MM.1S (cell line): Measurements from ENCODE around the gene PIP4K2A.

ENCODE experiments used
- DNase-seq: peaks from one replicate; pipeline ENCODE4 v3.0.0-alpha.2; 2015
- H2AFZ ChIP-seq: fragments of 300-600 bp; sonication (generic); 2 replicates; pipeline ENCODE4 v1.6.0; 2016; ENCODE audit warnings: antibody characterized with exemption, low read length
- H3F3A ChIP-seq: fragments of 300-600 bp; sonication (generic); 2 replicates; pipeline ENCODE4 v1.6.1; 2016; ENCODE audit warnings: mild to moderate bottlenecking, antibody characterized with exemption, low read length, moderate library complexity, mixed read lengths; ENCODE audit not compliant: insufficient read depth
- H3K27ac ChIP-seq: fragments of 300-600 bp; sonication (generic); 2 replicates; pipeline ENCODE4 v1.5.1; 2016; ENCODE audit warnings: mild to moderate bottlenecking, low read length
- H3K27me3 ChIP-seq: fragments of 300-600 bp; sonication (generic); replicated peaks from 2 replicates; pipeline ENCODE4 v1.6.0; 2016; ENCODE audit warnings: low read length; ENCODE audit not compliant: insufficient read depth
- H3K36me3 ChIP-seq: fragments of 300-600 bp; sonication (generic); replicated peaks from 2 replicates; pipeline ENCODE4 v1.6.1; 2016; ENCODE audit warnings: mild to moderate bottlenecking, low read length, mixed read lengths; ENCODE audit not compliant: insufficient read depth
- H3K4me1 ChIP-seq: fragments of 300-600 bp; sonication (generic); 2 replicates; pipeline ENCODE4 v1.6.1; 2016; ENCODE audit warnings: low read length, mixed read lengths
- H3K4me2 ChIP-seq: fragments of 300-600 bp; sonication (generic); 2 replicates; pipeline ENCODE4 v1.6.0; 2016; ENCODE audit warnings: low read depth, low read length
- H3K4me3 ChIP-seq: fragments of 300-600 bp; sonication (generic); 2 replicates; pipeline ENCODE4 v1.5.1; 2016; ENCODE audit warnings: low read length, mixed read lengths
- H3K79me2 ChIP-seq: fragments of 300-600 bp; sonication (generic); 2 replicates; pipeline ENCODE4 v1.6.1; 2016; ENCODE audit warnings: mixed run types, low read length, mixed read lengths
- H3K9ac ChIP-seq: fragments of 300-600 bp; sonication (generic); 2 replicates; pipeline ENCODE4 v1.6.1; 2016; ENCODE audit warnings: low read length, mixed read lengths
- H3K9me2 ChIP-seq: fragments of 300-600 bp; sonication (generic); replicated peaks from 2 replicates; pipeline ENCODE4 v1.6.1; 2016; ENCODE audit warnings: mild to moderate bottlenecking, low read length, mixed read lengths; ENCODE audit not compliant: insufficient read depth
- H3K9me3 ChIP-seq: fragments of 300-600 bp; sonication (generic); replicated peaks from 2 replicates; pipeline ENCODE4 v1.6.1; 2016; ENCODE audit warnings: mild to moderate bottlenecking, low read length, mixed read lengths; ENCODE audit not compliant: insufficient read depth
- H4K20me1 ChIP-seq: fragments of 300-600 bp; sonication (generic); 2 replicates; pipeline ENCODE4 v1.6.1; 2016; ENCODE audit warnings: mild to moderate bottlenecking, low read length, moderate library complexity, mixed read lengths; ENCODE audit not compliant: insufficient read depth
- EZH2 ChIP-seq: fragments of 300-600 bp; sonication (generic); optimal IDR thresholded peaks from 2 replicates; pipeline ENCODE3; 2017; ENCODE audit warnings: low read depth, mild to moderate bottlenecking, antibody characterized with exemption, low read length, mixed read lengths
- EZH2phosphoT487 ChIP-seq: fragments of 300-600 bp; sonication (generic); IDR thresholded peaks from 2 replicates; pipeline ENCODE4 v1.6.1; 2018; ENCODE audit warnings: antibody characterized with exemption, low read length
- TF ChIP-seq, protein P1 (sequence below): fragments of 300-600 bp; sonication (generic); IDR thresholded peaks from 2 replicates; pipeline ENCODE4 v1.5.1; 2016; ENCODE audit warnings: antibody characterized with exemption, low read length, mixed read lengths

The PIP4K2A gene

DNA sequence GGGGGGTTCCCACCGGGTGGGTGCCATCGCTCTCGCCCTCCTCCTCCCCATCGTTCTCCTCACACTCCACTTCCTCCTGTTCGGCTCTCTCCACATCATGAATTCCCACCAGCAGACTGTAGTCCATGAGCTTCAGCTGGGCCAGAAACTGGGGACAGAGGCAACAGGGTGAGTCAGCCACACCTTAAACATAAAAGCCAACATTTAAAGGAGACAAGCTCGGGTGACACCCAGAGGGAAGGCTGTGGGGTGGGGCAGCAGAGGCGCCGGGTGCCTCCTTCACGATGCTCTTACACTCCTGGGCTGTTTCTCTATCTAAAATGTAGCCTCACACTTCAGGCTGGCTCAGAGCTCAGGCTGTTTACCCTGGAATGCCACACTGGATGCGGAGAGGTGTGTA, 172.5 kb downstream of the PIP4K2A start:
- Histone ChIP-seq H3K27ac (no peak overlapping the region), H3K79me2 (no peaks in the 10 kb centered on the region), H3K9ac (no peak overlapping the region), H3K4me3 (no peak overlapping the region), H3K9me2 (no peaks in the 10 kb centered on the region), H3K27me3 (no peaks in the 10 kb centered on the region), H3K36me3 (no peaks in the 10 kb centered on the region), H2AFZ (no peak overlapping the region), H3K4me2 (no peak overlapping the region), H3K4me1 (no peaks in the 10 kb centered on the region), H4K20me1 (no peaks in the 10 kb centered on the region), H3K9me3 (no peaks in the 10 kb centered on the region), H3F3A (no peaks in the 10 kb centered on the region)
- DNase-seq, result no peak
- TF ChIP-seq EZH2, result no peak
- TF ChIP-seq, protein P1, sequence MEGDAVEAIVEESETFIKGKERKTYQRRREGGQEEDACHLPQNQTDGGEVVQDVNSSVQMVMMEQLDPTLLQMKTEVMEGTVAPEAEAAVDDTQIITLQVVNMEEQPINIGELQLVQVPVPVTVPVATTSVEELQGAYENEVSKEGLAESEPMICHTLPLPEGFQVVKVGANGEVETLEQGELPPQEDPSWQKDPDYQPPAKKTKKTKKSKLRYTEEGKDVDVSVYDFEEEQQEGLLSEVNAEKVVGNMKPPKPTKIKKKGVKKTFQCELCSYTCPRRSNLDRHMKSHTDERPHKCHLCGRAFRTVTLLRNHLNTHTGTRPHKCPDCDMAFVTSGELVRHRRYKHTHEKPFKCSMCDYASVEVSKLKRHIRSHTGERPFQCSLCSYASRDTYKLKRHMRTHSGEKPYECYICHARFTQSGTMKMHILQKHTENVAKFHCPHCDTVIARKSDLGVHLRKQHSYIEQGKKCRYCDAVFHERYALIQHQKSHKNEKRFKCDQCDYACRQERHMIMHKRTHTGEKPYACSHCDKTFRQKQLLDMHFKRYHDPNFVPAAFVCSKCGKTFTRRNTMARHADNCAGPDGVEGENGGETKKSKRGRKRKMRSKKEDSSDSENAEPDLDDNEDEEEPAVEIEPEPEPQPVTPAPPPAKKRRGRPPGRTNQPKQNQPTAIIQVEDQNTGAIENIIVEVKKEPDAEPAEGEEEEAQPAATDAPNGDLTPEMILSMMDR, result no peak
- TF ChIP-seq EZH2phosphoT487, result no peak

DNA sequence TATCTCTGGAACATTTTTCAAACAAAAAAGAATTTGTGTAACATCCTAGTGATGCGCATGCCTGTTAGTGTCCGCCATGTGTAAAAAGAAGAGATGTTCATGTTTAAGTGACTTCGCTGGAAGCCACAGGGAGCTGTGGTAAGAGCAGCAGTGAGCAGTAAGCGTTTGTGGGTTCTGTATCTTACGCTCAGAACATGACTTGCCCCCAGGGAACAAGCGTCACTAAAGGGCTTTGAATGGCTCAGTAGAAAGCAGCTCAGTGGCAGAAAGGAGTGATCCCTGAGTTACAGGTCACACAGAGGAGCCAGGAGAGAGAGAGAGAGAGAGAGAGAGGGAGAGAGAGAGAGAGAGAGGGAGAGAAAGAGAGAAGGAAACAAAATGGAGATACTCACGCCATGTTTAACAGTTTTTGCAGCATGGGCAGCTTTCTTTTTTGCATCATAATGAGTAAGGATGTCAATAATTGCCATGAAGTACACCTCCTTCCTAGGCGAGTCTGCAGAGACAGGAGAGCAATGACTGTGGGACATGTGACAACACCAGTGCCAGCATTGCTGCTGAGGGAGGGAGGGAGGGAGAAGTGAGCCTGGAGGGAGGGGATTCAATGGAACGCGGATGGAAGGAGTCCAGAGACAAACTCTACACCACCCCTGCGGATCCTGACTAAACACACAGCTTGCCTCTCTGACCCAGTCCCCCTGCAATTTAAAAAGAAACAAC, 174.6 kb downstream of the PIP4K2A start:
- H3K36me3 ChIP-seq, result no peaks in the 10 kb centered on the region

DNA sequence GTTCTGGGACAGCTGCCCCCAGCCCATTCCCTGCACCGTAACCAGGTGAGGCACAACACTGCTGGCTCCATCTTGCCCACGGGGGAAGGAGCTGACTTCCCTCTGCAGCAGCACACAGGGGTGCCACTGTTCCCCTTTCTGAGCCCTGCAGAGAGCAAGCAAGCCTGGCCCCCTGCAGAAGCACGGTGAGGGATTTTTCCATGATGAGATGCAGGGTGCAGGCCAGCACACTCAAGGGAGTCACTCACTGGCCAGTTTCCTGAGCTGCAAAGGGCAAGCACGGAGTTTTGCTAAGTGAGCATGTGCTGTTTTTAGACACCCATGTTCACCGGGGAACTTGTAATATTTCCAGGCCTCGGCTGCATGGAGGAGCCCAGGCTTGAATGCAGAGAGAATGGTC, 176.6 kb downstream of the PIP4K2A start:
- H4K20me1 ChIP-seq, result no peaks in the 10 kb centered on the region
- H3K9ac ChIP-seq, result no peak overlapping the region
- H3K79me2 ChIP-seq, result no peaks in the 10 kb centered on the region
- H2AFZ ChIP-seq, result no peak overlapping the region
- H3K9me3 ChIP-seq, result no peaks in the 10 kb centered on the region
- no peaks in the 10 kb centered on the region for H3K36me3 ChIP-seq
- H3K9me2 ChIP-seq, result no peaks in the 10 kb centered on the region
- H3K4me2 ChIP-seq, result no peak overlapping the region
- H3K27ac ChIP-seq, result no peak overlapping the region
- no peak overlapping the region for H3K4me3 ChIP-seq
- no peaks in the 10 kb centered on the region for H3K4me1 ChIP-seq
- DNase-seq, result no peak
- no peaks in the 10 kb centered on the region for H3K27me3 ChIP-seq
- no peaks in the 10 kb centered on the region for H3F3A ChIP-seq
- no peak for TF ChIP-seq EZH2phosphoT487
- TF ChIP-seq, protein P1, result no peak
- no peak for TF ChIP-seq EZH2

More for the DNA sequence above, 174.6 kb downstream of the PIP4K2A start:
- Histone ChIP-seq H3K27ac (no peak overlapping the region), H3K79me2 (no peaks in the 10 kb centered on the region), H2AFZ (no peak overlapping the region), H3K4me1 (no peaks in the 10 kb centered on the region), H4K20me1 (no peaks in the 10 kb centered on the region), H3K9me3 (no peaks in the 10 kb centered on the region), H3K4me2 (no peak overlapping the region), H3K4me3 (no peak overlapping the region), H3K9me2 (no peaks in the 10 kb centered on the region), H3K9ac (no peak overlapping the region), H3K27me3 (no peaks in the 10 kb centered on the region), H3F3A (no peaks in the 10 kb centered on the region)
- TF ChIP-seq EZH2phosphoT487, result no peak
- TF ChIP-seq EZH2, result no peak
- TF ChIP-seq, protein P1, result no peak
- no peak for DNase-seq
